Measurements from ENCODE around the gene STX12.
A peak's percentile ranks its signal among the peaks of the same experiment; 100 is the strongest.
"Not testable (repeated sequence)": the region's sequence is repeated elsewhere in the genome, so short reads cannot be mapped to it uniquely, and the experiment has no call there.

STX12 gene

GRCh38 chr1:27772932-27773825, at the start of gene STX12:
Gene STX12, plus strand, starts transcription at chr1:27773219. Its CDS starts 89 bp downstream, at chr1:27773308.
- DNase-seq = peak; percentile 98

GRCh38 chr1:27724961-27725373, 48.1 kb upstream of the STX12 start:
- no peak for DNase-seq

- DNase-seq = peak; percentile 100
Measured at GRCh38 chr1:27725374-27726172, 47.4 kb upstream of the STX12 start, which contains the start of gene FAM76A. Gene FAM76A, plus strand, starts transcription at chr1:27725961. Its CDS starts 120 bp downstream, at chr1:27726081.

GRCh38 chr1:27726173-27727044, 46.6 kb upstream of the STX12 start:
- peak; percentile 68 for DNase-seq

- no peak for DNase-seq
Measured at GRCh38 chr1:27727126-27727525, 45.9 kb upstream of the STX12 start.

GRCh38 chr1:27736252-27736651, 36.8 kb upstream of the STX12 start:
- no peak for DNase-seq

GRCh38 chr1:27741121-27741520, 31.9 kb upstream of the STX12 start:
- no peak for DNase-seq

GRCh38 chr1:27744556-27744955, 28.5 kb upstream of the STX12 start:
- DNase-seq = no peak

GRCh38 chr1:27745466-27745865, 27.6 kb upstream of the STX12 start:
- no peak for DNase-seq

- DNase-seq = no peak
Measured at GRCh38 chr1:27752360-27752759, 20.7 kb upstream of the STX12 start.

GRCh38 chr1:27755286-27755685, 17.7 kb upstream of the STX12 start:
- no peak for DNase-seq

GRCh38 chr1:27755865-27756264, 17.2 kb upstream of the STX12 start:
- no peak for DNase-seq

- DNase-seq = no peak
Measured at GRCh38 chr1:27759236-27759635, 13.8 kb upstream of the STX12 start.

- no peak for DNase-seq
Measured at GRCh38 chr1:27760426-27760825, 12.6 kb upstream of the STX12 start.

GRCh38 chr1:27762033-27762432, 11.0 kb upstream of the STX12 start:
- no peak for DNase-seq

- DNase-seq = no peak
Measured at GRCh38 chr1:27763358-27763757, 9.7 kb upstream of the STX12 start.

- no peak for DNase-seq
Measured at GRCh38 chr1:27770293-27770830, 2.7 kb upstream of the STX12 start.

- DNase-seq = no peak
Measured at GRCh38 chr1:27772036-27772931, 735 bp upstream of the STX12 start.

GRCh38 chr1:27773826-27774445, 917 bp downstream of the STX12 start:
- DNase-seq = no peak

- no peak for DNase-seq
Measured at GRCh38 chr1:27774654-27775053, 1.6 kb downstream of the STX12 start.

- DNase-seq = not testable (repeated sequence)
Measured at GRCh38 chr1:27775336-27775735, 2.3 kb downstream of the STX12 start.
